B cell (primary cell): ENCODE measurements around the gene TTYH1. TPM values are rescaled to one million over a fixed set of nuclear protein-coding genes. Genes with fewer than 3 reads are reported as not detected.

Source experiments
- ATAC-seq: fragments of 200-7000 bp; cut with Tn5 transposase; one replicate; pipeline ENCODE4 v1.10.0; 2021; ENCODE audit warnings: low read depth, mild to moderate bottlenecking, moderate number of reproducible peaks, moderate library complexity
- CTCF ChIA-PET: fragments of 350-600 bp; sonication (Branson Sonifier 250); formaldehyde crosslinking; loops from one replicate; lab custom pipeline; 2021; ENCODE audit warnings: antibody characterized with exemption, inconsistent platforms; lab: Charles Lee
- POLR2A ChIA-PET: fragments of 350-600 bp; sonication (Branson Sonifier 250); formaldehyde crosslinking; loops from one replicate; lab custom pipeline; 2021; ENCODE audit warnings: antibody characterized with exemption; lab: Charles Lee
- DNase-seq: peaks from one replicate; pipeline ENCODE4 v3.0.0; 2013
- H2AFZ ChIP-seq: 2 replicates; pipeline ENCODE4 v1.6.1; 2012; ENCODE audit warnings: mild to moderate bottlenecking, low read depth, low read length; ENCODE audit not compliant: insufficient read depth, poor library complexity, severe bottlenecking
- H3K27ac ChIP-seq, 2 donors: 1 replicate in 1 of 2; 2 replicates in 1 of 2; pipeline ENCODE4 v1.5.1; 2012 to 2013; ENCODE audit warnings: low read length in 2 of 2, mild to moderate bottlenecking in 2 of 2, moderate library complexity in 1 of 2
- H3K27me3 ChIP-seq, 4 experiments: fragments of 200-600 bp in 1 of 4; sonication (generic) in 1 of 4; replicated peaks in 1 of 4; 1 replicate in 2 of 4; 2 replicates in 2 of 4; pipeline versions ENCODE4 v1.6.1 to v1.7.0; 2013 to 2016; ENCODE audit warnings: low read length in 3 of 4, mild to moderate bottlenecking in 2 of 4, mixed read lengths in 1 of 4, moderate library complexity in 1 of 4; ENCODE audit not compliant: insufficient read depth in 4 of 4, control insufficient read depth in 3 of 4; ENCODE audit errors: control extremely low read depth in 1 of 4
- H3K36me3 ChIP-seq, 2 experiments: replicated peaks in 1 of 2; 1 replicate in 1 of 2; 2 replicates in 1 of 2; pipeline versions ENCODE4 v1.6.1 to v1.7.1; 2013; ENCODE audit warnings: low read length in 1 of 2; ENCODE audit not compliant: insufficient read depth in 2 of 2, control insufficient read depth in 1 of 2; ENCODE audit errors: control extremely low read depth in 1 of 2, extremely low read depth in 1 of 2
- H3K4me1 ChIP-seq, 2 donors: fragments of 200-600 bp in 1 of 2; sonication (generic) in 1 of 2; 1 replicate in 1 of 2; 2 replicates in 1 of 2; pipeline versions ENCODE4 v1.5.1 to v1.6.1; 2013 to 2017; ENCODE audit warnings: low read length in 2 of 2; ENCODE audit not compliant: control insufficient read depth in 2 of 2, insufficient read depth in 2 of 2
- H3K4me2 ChIP-seq: replicated peaks from 2 replicates; pipeline ENCODE3; 2012; ENCODE audit warnings: mild to moderate bottlenecking, low read depth, low read length; ENCODE audit not compliant: poor library complexity, severe bottlenecking
- H3K4me3 ChIP-seq, 5 experiments: fragments of 200-600 bp in 1 of 5; sonication (generic) in 1 of 5; 1 replicate in 3 of 5; 2 replicates in 2 of 5; pipeline versions ENCODE4 v1.5.1 to v1.7.0; 2011 to 2016; ENCODE audit warnings: low read length in 4 of 5, mild to moderate bottlenecking in 4 of 5, low read depth in 2 of 5, control low read depth in 1 of 5, moderate library complexity in 1 of 5; ENCODE audit not compliant: insufficient read depth in 1 of 5; ENCODE audit errors: control extremely low read depth in 1 of 5, extremely low read depth in 1 of 5
- H3K79me2 ChIP-seq: fragments of 200-600 bp; sonication (generic); one replicate; pipeline ENCODE4 v1.6.0; 2016; ENCODE audit warnings: low read length; ENCODE audit not compliant: control insufficient read depth, insufficient read depth
- H3K9ac ChIP-seq: fragments of 200-600 bp; sonication (generic); 2 replicates; pipeline ENCODE4 v1.6.1; 2017; ENCODE audit warnings: mild to moderate bottlenecking, low read length, moderate library complexity
- H3K9me3 ChIP-seq, 3 donors: one replicate each; pipeline versions ENCODE4 v1.6.1 to v1.7.1; 2013; ENCODE audit warnings: low read length in 2 of 3; ENCODE audit not compliant: control insufficient read depth in 2 of 3, insufficient read depth in 1 of 3; ENCODE audit errors: control extremely low read depth in 1 of 3
- H4K20me1 ChIP-seq: 2 replicates; pipeline ENCODE4 v1.6.0; 2012; ENCODE audit warnings: mild to moderate bottlenecking, low read length; ENCODE audit not compliant: insufficient read depth, control insufficient read depth, poor library complexity, severe bottlenecking
- H3K27ac Mint-ChIP-seq: one replicate; pipeline ENCODE4 v1.8.0; 2021; ENCODE audit warnings: mixed read lengths
- H3K27me3 Mint-ChIP-seq: one replicate; pipeline ENCODE4 v1.8.0; 2021; ENCODE audit warnings: mixed read lengths
- H3K4me1 Mint-ChIP-seq: one replicate; pipeline ENCODE4 v1.8.0; 2021; ENCODE audit warnings: mixed read lengths
- H3K4me3 Mint-ChIP-seq: one replicate; pipeline ENCODE4 v1.8.0; 2021; ENCODE audit warnings: mixed read lengths
- H3K9me3 Mint-ChIP-seq: one replicate; pipeline ENCODE4 v1.8.0; 2022; ENCODE audit warnings: mixed read lengths; ENCODE audit not compliant: insufficient read depth
- EZH2 ChIP-seq: IDR thresholded peaks from 2 replicates; pipeline ENCODE4 v1.6.1; 2012; ENCODE audit warnings: borderline replicate concordance, low read depth, mild to moderate bottlenecking, moderate library complexity, low read length; ENCODE audit not compliant: insufficient read depth, poor library complexity, severe bottlenecking
- WGBS: methylation state at CpG from one replicate; pipeline ENCODE4 v1.1.5; 2013; ENCODE audit warnings: missing lambda C conversion rate; ENCODE audit not compliant: insufficient coverage; 5-methylcytosine and 5-hydroxymethylcytosine counted together
- intact Hi-C: fragments of 100-400 bp; cut with micrococcal nuclease; formaldehyde crosslinking; loops from one replicate; pipeline ENCODE4 v1.10.0; 2022
- polyA plus RNA-seq: library from polyadenylated mRNA; depleted of rRNA; stranded (reverse); fragments of >200 nt; gene quantifications from 2 replicates; pipeline ENCODE4 v1.2.3, GENCODE V29; 2012
- total RNA-seq, 2 donors: library from RNA; stranded (reverse); fragments of 120-200 nt in 1 of 2; gene quantifications; 1 replicate in 1 of 2; 2 replicates in 1 of 2; pipeline versions ENCODE4 v1.2.3 to v1.2.4, GENCODE V29; 2013 to 2022
- TF ChIP-seq, protein P1 (sequence below): fragments of 200-600 bp; IDR thresholded peaks from one replicate; pipeline ENCODE4 v1.8.0; 2022; ENCODE audit warnings: antibody characterized with exemption, mild to moderate bottlenecking

TTYH1 gene
- total and polyA plus RNA-seq, 2 donors (not counting 1 experiment from before 2014, with no cell fraction given) = not detected

DNA sequence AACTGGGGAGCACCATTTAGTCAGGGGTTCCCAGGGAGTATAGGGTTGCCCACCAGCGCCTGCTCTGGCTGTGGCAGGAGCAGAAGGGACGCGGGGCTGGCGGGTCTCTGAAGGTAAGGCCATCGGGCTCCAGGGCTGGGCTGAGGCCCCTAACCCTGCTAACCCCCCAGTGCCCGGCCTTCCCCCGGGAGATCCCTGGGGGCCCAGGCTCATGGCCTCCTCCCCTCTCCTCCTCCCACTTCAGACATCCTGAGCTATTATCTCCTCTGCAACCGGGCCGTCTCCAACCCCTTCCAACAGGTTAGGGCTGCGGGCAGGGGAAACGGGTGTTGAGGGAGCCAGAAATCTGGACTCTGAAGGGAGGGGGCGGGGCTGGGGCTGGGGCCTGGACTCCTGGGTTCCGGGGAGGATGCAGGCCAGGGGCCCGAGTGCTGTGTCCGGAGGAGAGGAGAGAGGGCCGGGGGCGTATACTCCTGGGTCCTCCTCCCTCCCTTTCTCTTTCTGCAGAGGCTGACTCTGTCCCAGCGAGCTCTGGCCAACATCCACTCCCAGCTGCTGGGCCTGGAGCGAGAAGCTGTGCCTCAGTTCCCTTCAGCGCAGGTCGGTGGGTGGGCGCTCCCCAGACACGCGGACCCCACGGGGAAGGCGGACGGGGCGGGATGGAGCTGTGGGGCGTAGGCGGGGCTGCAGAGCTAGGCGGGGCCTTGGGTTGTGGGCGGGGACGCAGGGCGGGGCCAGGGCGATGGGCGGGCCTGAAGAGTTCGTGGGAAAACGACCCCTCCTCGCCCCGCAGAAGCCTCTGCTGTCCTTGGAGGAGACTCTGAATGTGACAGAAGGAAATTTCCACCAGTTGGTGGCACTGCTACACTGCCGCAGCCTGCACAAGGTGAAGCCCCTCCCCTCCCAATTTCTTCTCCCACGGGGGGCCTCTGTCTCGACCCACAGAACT, 15.3 kb downstream of the TTYH1 start:
- no peak overlapping the region for H3K9ac ChIP-seq
- Mint-ChIP-seq H3K27ac (no peak overlapping the region), H3K9me3 (no peaks in the 10 kb centered on the region), H3K4me1 (peaks cover 10% of the 10 kb centered on the region), H3K27me3 (peaks cover 17% of the 10 kb centered on the region), H3K4me3 (peak overlapping the region; percentile 67)
- TF ChIP-seq, protein P1, sequence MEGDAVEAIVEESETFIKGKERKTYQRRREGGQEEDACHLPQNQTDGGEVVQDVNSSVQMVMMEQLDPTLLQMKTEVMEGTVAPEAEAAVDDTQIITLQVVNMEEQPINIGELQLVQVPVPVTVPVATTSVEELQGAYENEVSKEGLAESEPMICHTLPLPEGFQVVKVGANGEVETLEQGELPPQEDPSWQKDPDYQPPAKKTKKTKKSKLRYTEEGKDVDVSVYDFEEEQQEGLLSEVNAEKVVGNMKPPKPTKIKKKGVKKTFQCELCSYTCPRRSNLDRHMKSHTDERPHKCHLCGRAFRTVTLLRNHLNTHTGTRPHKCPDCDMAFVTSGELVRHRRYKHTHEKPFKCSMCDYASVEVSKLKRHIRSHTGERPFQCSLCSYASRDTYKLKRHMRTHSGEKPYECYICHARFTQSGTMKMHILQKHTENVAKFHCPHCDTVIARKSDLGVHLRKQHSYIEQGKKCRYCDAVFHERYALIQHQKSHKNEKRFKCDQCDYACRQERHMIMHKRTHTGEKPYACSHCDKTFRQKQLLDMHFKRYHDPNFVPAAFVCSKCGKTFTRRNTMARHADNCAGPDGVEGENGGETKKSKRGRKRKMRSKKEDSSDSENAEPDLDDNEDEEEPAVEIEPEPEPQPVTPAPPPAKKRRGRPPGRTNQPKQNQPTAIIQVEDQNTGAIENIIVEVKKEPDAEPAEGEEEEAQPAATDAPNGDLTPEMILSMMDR = peak; percentile 24
- no peak for TF ChIP-seq EZH2
- ChIA-PET CTCF (interaction anchor here (0.6 kb wide), 1 partner anchor 165 kb away, joined by 3 read pairs; no protein-coding TSS in a partner anchor), POLR2A (interaction anchor here (1.4 kb wide), 1 partner anchor 18 kb away, joined by 7 read pairs; the partner anchor contains the start of gene LENG8)
- H3K27me3 ChIP-seq = peaks cover 0 to 29% (median 10%) of the 10 kb centered on the region in 4 experiments
- no peaks in the 10 kb centered on the region for H3K36me3 ChIP-seq
- ATAC-seq = peak; percentile 79
- H3K79me2 ChIP-seq = peaks cover 5% of the 10 kb centered on the region
- H3K4me3 ChIP-seq = peak overlapping the region in 1 of 5 experiments; percentile 41
- H3K9me3 ChIP-seq = peaks cover 0 to 3% (median 0%) of the 10 kb centered on the region in 3 donors
- WGBS = 8% methylated on average over 33 of the region's 43 CpGs
- no peak overlapping the region for H3K27ac ChIP-seq
- H4K20me1 ChIP-seq = peaks cover 5% of the 10 kb centered on the region
- intact Hi-C loops = no loop called here
- peak overlapping the region; percentile 62 for H3K4me2 ChIP-seq
- peaks cover 14 to 22% of the 10 kb centered on the region in 2 donors for H3K4me1 ChIP-seq
- DNase-seq = peak; percentile 53
- peak overlapping the region; percentile 4 for H2AFZ ChIP-seq
